Breast epithelium (tissue), 4 donors: ENCODE results near the gene PSMG4. TPM values are rescaled to one million over a fixed set of nuclear protein-coding genes. Genes with fewer than 3 reads are reported as not detected.

Experiments
- DNase-seq, 2 donors: peaks; one replicate each; pipeline ENCODE4 v3.0.0-alpha.2; 2019; ENCODE audit warnings: low spot score in 2 of 2
- H3K27ac ChIP-seq, 2 donors: fragments of 200-600 bp; sonication (generic) in 1 of 2; one replicate each; pipeline ENCODE4 v1.5.1; 2016 to 2019; ENCODE audit warnings: mild to moderate bottlenecking in 1 of 2
- H3K27me3 ChIP-seq, 2 donors: fragments of 200-600 bp; sonication (generic) in 1 of 2; one replicate each; pipeline versions ENCODE4 v1.5.1 to v1.6.0; 2017 to 2019; ENCODE audit warnings: control low read depth in 1 of 2, mild to moderate bottlenecking in 1 of 2
- H3K36me3 ChIP-seq: fragments of 200-600 bp; one replicate; pipeline ENCODE4 v1.5.1; 2019
- H3K4me1 ChIP-seq, 2 donors: fragments of 200-600 bp; sonication (generic); one replicate each; pipeline ENCODE4 v1.5.1; 2016 to 2019; ENCODE audit warnings: control low read depth in 1 of 2
- H3K4me3 ChIP-seq, 3 donors: fragments of 200-600 bp; sonication (generic); 1 replicate in 2 of 3; 2 replicates in 1 of 3; pipeline ENCODE4 v1.5.1; 2016 to 2019; ENCODE audit warnings: mild to moderate bottlenecking in 3 of 3, moderate library complexity in 2 of 3
- H3K9me3 ChIP-seq, 2 donors: fragments of 200-600 bp; sonication (generic) in 1 of 2; one replicate each; pipeline ENCODE4 v1.5.1; 2016 to 2019; ENCODE audit warnings: control low read depth in 1 of 2
- CTCF ChIP-seq, 3 donors: fragments of 450-650 bp; IDR thresholded peaks; one replicate each; pipeline ENCODE4 v1.5.1; 2016 to 2017; ENCODE audit warnings: antibody characterized with exemption in 3 of 3, mild to moderate bottlenecking in 3 of 3, moderate library complexity in 3 of 3
- POLR2A ChIP-seq: fragments of 450-650 bp; IDR thresholded peaks from one replicate; pipeline ENCODE4 v1.6.1; 2016; ENCODE audit warnings: antibody characterized with exemption, mild to moderate bottlenecking, moderate library complexity
- POLR2AphosphoS5 ChIP-seq, 3 donors: sonication (generic); formaldehyde crosslinking; IDR thresholded peaks; one replicate each; pipeline ENCODE4 v1.6.1; 2017; ENCODE audit warnings: antibody characterized with exemption in 3 of 3
- intact Hi-C: fragments of 100-400 bp; cut with DNase I; formaldehyde crosslinking; loops from one replicate; pipeline ENCODE4 v1.15.1; 2023; ENCODE audit warnings: low total_unique reads
- total RNA-seq, 3 donors: library from RNA; depleted of rRNA; stranded (reverse); fragments of >200 nt; gene quantifications; one replicate each; pipeline ENCODE4 v1.1.0, GENCODE V29; 2016

PSMG4 gene
- total RNA-seq, 3 donors from 2014 or later = 24.3 to 26.9 (median 24.6) TPM

GRCh38 chr6:3264356-3264755 lies 5.6 kb downstream of the PSMG4 start:
- Histone ChIP-seq H3K36me3 (no peaks in the 10 kb centered on the region), H3K27ac (no peak overlapping the region), H3K9me3 (no peaks in the 10 kb centered on the region), H3K4me1 (peaks cover 0 to 4% of the 10 kb centered on the region in 2 donors), H3K27me3 (no peaks in the 10 kb centered on the region), H3K4me3 (no peak overlapping the region)
- no peak for DNase-seq
- TF ChIP-seq POLR2A (no peak), CTCF (IDR thresholded peaks at IDR 0.05) (no peak), POLR2AphosphoS5 (IDR thresholded peaks at IDR 0.05) (no peak)
- intact Hi-C loops = loop anchor here (10.0 kb wide), 1 partner anchor 860 kb away; no protein-coding TSS in a partner anchor

GRCh38 chr6:3265671-3266070 lies 6.9 kb downstream of the PSMG4 start:
- Histone ChIP-seq H3K9me3 (no peaks in the 10 kb centered on the region), H3K27me3 (no peaks in the 10 kb centered on the region), H3K27ac (no peak overlapping the region), H3K4me1 (peaks cover 0 to under 1% of the 10 kb centered on the region in 2 donors), H3K4me3 (no peak overlapping the region), H3K36me3 (no peaks in the 10 kb centered on the region)
- DNase-seq = no peak
- intact Hi-C loops = loop anchor here (10.0 kb wide), 1 partner anchor 859 kb away; no protein-coding TSS in a partner anchor
- TF ChIP-seq POLR2A (no peak), POLR2AphosphoS5 (IDR thresholded peaks at IDR 0.05) (no peak), CTCF (IDR thresholded peaks at IDR 0.05) (no peak)

GRCh38 chr6:3266170-3266569 lies 7.4 kb downstream of the PSMG4 start:
- intact Hi-C loops = loop anchor here (10.0 kb wide), 1 partner anchor 859 kb away; no protein-coding TSS in a partner anchor
- Histone ChIP-seq H3K4me1 (no peaks in the 10 kb centered on the region), H3K27ac (no peak overlapping the region), H3K4me3 (no peak overlapping the region), H3K36me3 (no peaks in the 10 kb centered on the region), H3K27me3 (no peaks in the 10 kb centered on the region), H3K9me3 (no peaks in the 10 kb centered on the region)
- no peak for TF ChIP-seq POLR2AphosphoS5 (IDR thresholded peaks at IDR 0.05)
- TF ChIP-seq POLR2A = no peak
- TF ChIP-seq CTCF (IDR thresholded peaks at IDR 0.05) = no peak
- DNase-seq = no peak

DNA sequence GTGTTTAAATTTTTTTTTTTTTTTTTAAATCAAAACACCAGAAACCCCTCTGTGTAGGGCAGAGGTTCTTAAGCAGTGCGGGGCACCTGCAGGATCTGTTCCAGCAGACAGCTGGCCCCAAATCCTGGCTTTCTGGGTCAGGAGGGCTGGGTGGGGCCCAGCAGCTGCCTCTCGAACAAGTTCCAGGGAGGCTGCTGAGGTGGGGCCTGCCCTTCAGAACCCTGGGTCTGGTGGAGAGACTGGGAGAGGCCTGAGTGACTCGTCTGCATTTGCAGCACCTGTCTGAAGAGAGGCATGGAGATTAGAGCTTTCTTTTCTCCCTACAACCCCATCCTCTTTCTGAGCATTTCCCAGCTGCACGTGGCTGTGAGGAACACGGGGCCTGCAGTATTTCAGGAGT lies 8.4 kb downstream of the PSMG4 start:
- no peak for DNase-seq
- no peaks in the 10 kb centered on the region for H3K4me1 ChIP-seq
- TF ChIP-seq CTCF (IDR thresholded peaks at IDR 0.05) (no peak), POLR2A (no peak)
- H3K4me3 ChIP-seq = no peak overlapping the region
- no peaks in the 10 kb centered on the region for H3K36me3 ChIP-seq
- H3K27ac ChIP-seq = no peak overlapping the region
- no peaks in the 10 kb centered on the region for H3K9me3 ChIP-seq
- no peaks in the 10 kb centered on the region for H3K27me3 ChIP-seq
- intact Hi-C loops = loop anchor here (10.0 kb wide), 1 partner anchor 858 kb away; no protein-coding TSS in a partner anchor

GRCh38 chr6:3268680-3269079 lies 9.9 kb downstream of the PSMG4 start:
- no peak overlapping the region for H3K27ac ChIP-seq
- intact Hi-C loops = loop anchor here (2.0 to 10.0 kb wide), 2 partner anchors 72 to 856 kb away; no protein-coding TSS in a partner anchor

More at GRCh38 chr6:3268680-3269079, 9.9 kb downstream of the PSMG4 start:
- Histone ChIP-seq H3K4me1 (no peaks in the 10 kb centered on the region), H3K36me3 (no peaks in the 10 kb centered on the region), H3K27me3 (no peaks in the 10 kb centered on the region), H3K9me3 (no peaks in the 10 kb centered on the region), H3K4me3 (no peak overlapping the region)
- TF ChIP-seq POLR2A = no peak
- no peak for TF ChIP-seq CTCF (IDR thresholded peaks at IDR 0.05)
- no peak for TF ChIP-seq POLR2AphosphoS5 (IDR thresholded peaks at IDR 0.05)
- DNase-seq = no peak
